ENCODE measurements around the gene SNRPA1.

The SNRPA1 gene

GRCh38 chr15:101294731-101295606 lies at the start of gene SNRPA1:
TSS of gene SNRPA1 (minus strand) at chr15:101295248. CDS start at chr15:101295178, 70 bp downstream.
- DNase-seq (ENCODE audit: low read depth, low spot score) = peak; percentile 94

GRCh38 chr15:101342056-101342455 lies 47.0 kb upstream of the SNRPA1 start:
- DNase-seq (ENCODE audit: low read depth, low spot score) = no peak

- DNase-seq (ENCODE audit: low read depth, low spot score) = no peak
These were observed 43.5 kb upstream of the SNRPA1 start for GRCh38 chr15:101338502-101339057.

GRCh38 chr15:101337976-101338375 lies 42.9 kb upstream of the SNRPA1 start:
- DNase-seq (ENCODE audit: low read depth, low spot score) = no peak

GRCh38 chr15:101333907-101334789 lies 39.1 kb upstream of the SNRPA1 start:
- peak; percentile 17 for DNase-seq (ENCODE audit: low read depth, low spot score)

GRCh38 chr15:101332061-101332467 lies 37.0 kb upstream of the SNRPA1 start:
- no peak for DNase-seq (ENCODE audit: low read depth, low spot score)

- no peak for DNase-seq (ENCODE audit: low read depth, low spot score)
These were observed 34.9 kb upstream of the SNRPA1 start for GRCh38 chr15:101329867-101330380.

- DNase-seq (ENCODE audit: low read depth, low spot score) = no peak
These were observed 34.3 kb upstream of the SNRPA1 start for GRCh38 chr15:101329309-101329863.

- no peak for DNase-seq (ENCODE audit: low read depth, low spot score)
These were observed 33.0 kb upstream of the SNRPA1 start for GRCh38 chr15:101328001-101328400.

- DNase-seq (ENCODE audit: low read depth, low spot score) = no peak
These were observed 32.2 kb upstream of the SNRPA1 start for GRCh38 chr15:101327147-101327740.

GRCh38 chr15:101326462-101327146 lies 31.6 kb upstream of the SNRPA1 start:
- no peak for DNase-seq (ENCODE audit: low read depth, low spot score)

GRCh38 chr15:101326026-101326315 lies 30.9 kb upstream of the SNRPA1 start:
- no peak for DNase-seq (ENCODE audit: low read depth, low spot score)

- DNase-seq (ENCODE audit: low read depth, low spot score) = no peak
These were observed 30.4 kb upstream of the SNRPA1 start for GRCh38 chr15:101325263-101326025.

- no peak for DNase-seq (ENCODE audit: low read depth, low spot score)
These were observed 29.6 kb upstream of the SNRPA1 start for GRCh38 chr15:101324524-101325177.

- DNase-seq (ENCODE audit: low read depth, low spot score) = no peak
These were observed 28.9 kb upstream of the SNRPA1 start for GRCh38 chr15:101323793-101324523.

GRCh38 chr15:101322854-101323477 lies 27.9 kb upstream of the SNRPA1 start:
- DNase-seq (ENCODE audit: low read depth, low spot score) = no peak

- no peak for DNase-seq (ENCODE audit: low read depth, low spot score)
These were observed 27.1 kb upstream of the SNRPA1 start for GRCh38 chr15:101322016-101322695.

Data from activated CD4-positive, CD25-positive, alpha-beta regulatory T cell treated with anti-CD3 and anti-CD28 coated beads, Interleukin-2, amount 50 U/mL, for 16 hours (primary cell).